Upper lobe of left lung (tissue), 6 donors: ENCODE data around the gene FMNL2. TPM values are rescaled to one million over a fixed set of nuclear protein-coding genes. Genes with fewer than 3 reads are reported as not detected.

Experiments
- ATAC-seq, 2 donors: fragments of 200-7000 bp; cut with Tn5 transposase; one replicate each; pipeline ENCODE4 v1.9.1; 2022; ENCODE audit warnings: mild to moderate bottlenecking in 2 of 2, moderate library complexity in 2 of 2; ENCODE audit not compliant: low FRiP score in 2 of 2
- DNase-seq, 2 donors: peaks; one replicate each; pipeline ENCODE4 v3.0.0-alpha.2; 2019 to 2020
- H3K27ac ChIP-seq, 4 donors: fragments of 200-600 bp; sonication (generic); one replicate each; pipeline ENCODE4 v1.5.1; 2016 to 2019
- H3K27me3 ChIP-seq, 4 donors: fragments of 200-600 bp; sonication (generic); one replicate each; pipeline ENCODE4 v1.5.1; 2017 to 2019
- H3K36me3 ChIP-seq, 4 donors: fragments of 200-600 bp; sonication (generic); one replicate each; pipeline ENCODE4 v1.5.1; 2016 to 2019
- H3K4me1 ChIP-seq, 4 donors: fragments of 200-600 bp; sonication (generic); one replicate each; pipeline ENCODE4 v1.5.1; 2018 to 2019
- H3K4me3 ChIP-seq, 4 donors: fragments of 200-600 bp; sonication (generic); one replicate each; pipeline ENCODE4 v1.5.1; 2017 to 2019; ENCODE audit warnings: mild to moderate bottlenecking in 2 of 4, moderate library complexity in 1 of 4
- H3K9me3 ChIP-seq, 4 donors: fragments of 200-600 bp; sonication (generic); one replicate each; pipeline ENCODE4 v1.5.1; 2018 to 2019
- EP300 ChIP-seq, 4 donors: sonication (generic); formaldehyde crosslinking; IDR thresholded peaks; one replicate each; pipeline ENCODE4 v1.5.1; 2017; ENCODE audit warnings: antibody characterized with exemption in 4 of 4, control low read depth in 2 of 4
- POLR2A ChIP-seq, 4 donors: fragments of 450-650 bp; IDR thresholded peaks; one replicate each; pipeline ENCODE4 v1.5.1; 2016 to 2017; ENCODE audit warnings: antibody characterized with exemption in 4 of 4, mild to moderate bottlenecking in 2 of 4
- POLR2AphosphoS5 ChIP-seq, 2 donors: sonication (generic); formaldehyde crosslinking; IDR thresholded peaks; one replicate each; pipeline ENCODE4 v1.5.1; 2017; ENCODE audit warnings: antibody characterized with exemption in 2 of 2
- whole genome bisulfite sequencing, 2 donors: methylation state at CpG; one replicate each; pipeline ENCODE4 v1.1.5; 2017 to 2018; 5-methylcytosine and 5-hydroxymethylcytosine counted together
- total RNA-seq, 6 donors: library from RNA; depleted of rRNA in 4 of 6; stranded (reverse); fragments of >200 nt in 4 of 6; gene quantifications; one replicate each; pipeline versions ENCODE4 v1.1.0 to v1.2.1, GENCODE V29; 2016 to 2021
- TF ChIP-seq, protein P1 (sequence below), 6 experiments: fragments of 450-650 bp in 4 of 6; fragments of 200-600 bp in 2 of 6; sonication (generic) in 2 of 6; IDR thresholded peaks; one replicate each; pipeline ENCODE4 v1.5.1; 2016 to 2019; ENCODE audit warnings: antibody characterized with exemption in 6 of 6
- donor health status: DM: no; HTN: no; CAD: no; lungs with moderate emphysema.
- donor health status: DM: no; HTN: yes; CAD: no; lungs with severe emphysema.

The FMNL2 gene
- total RNA-seq, 6 donors from 2014 or later, result 49.9 to 160 (median 66.9) TPM

DNA sequence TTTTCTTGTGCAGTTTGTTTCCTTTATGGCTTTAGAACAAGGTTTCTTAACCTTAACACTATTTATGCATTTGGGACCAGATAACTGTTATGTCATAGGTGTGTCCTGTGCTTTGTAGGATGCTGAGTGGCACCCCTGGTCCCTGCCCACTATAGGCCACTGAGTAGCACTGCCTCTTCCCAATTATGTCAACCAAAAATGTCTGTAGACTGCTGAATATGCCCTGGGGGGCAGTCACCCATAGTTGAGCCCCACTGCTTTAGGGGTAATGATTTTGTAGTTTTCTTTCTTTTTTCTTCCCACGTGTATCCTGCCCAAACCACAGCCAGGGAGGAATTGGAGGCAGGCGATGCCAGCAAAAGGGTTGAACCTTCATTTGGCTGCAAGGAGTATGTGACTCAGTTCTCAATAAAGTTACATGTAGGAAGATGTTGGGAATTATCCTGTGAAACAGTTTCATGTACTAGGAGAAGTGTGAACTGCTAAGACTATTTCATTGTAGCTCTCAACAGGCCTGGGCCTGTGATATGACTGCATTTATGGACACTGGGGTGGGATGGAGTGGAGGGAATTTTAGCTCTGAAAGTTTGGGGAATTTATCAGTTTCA lies 65.7 kb downstream of the FMNL2 start:
- TF ChIP-seq EP300 (IDR thresholded peaks at IDR 0.05) (no peak), POLR2AphosphoS5 (IDR thresholded peaks at IDR 0.05) (no peak), POLR2A (IDR thresholded peaks at IDR 0.05) (no peak)
- TF ChIP-seq, protein P1, sequence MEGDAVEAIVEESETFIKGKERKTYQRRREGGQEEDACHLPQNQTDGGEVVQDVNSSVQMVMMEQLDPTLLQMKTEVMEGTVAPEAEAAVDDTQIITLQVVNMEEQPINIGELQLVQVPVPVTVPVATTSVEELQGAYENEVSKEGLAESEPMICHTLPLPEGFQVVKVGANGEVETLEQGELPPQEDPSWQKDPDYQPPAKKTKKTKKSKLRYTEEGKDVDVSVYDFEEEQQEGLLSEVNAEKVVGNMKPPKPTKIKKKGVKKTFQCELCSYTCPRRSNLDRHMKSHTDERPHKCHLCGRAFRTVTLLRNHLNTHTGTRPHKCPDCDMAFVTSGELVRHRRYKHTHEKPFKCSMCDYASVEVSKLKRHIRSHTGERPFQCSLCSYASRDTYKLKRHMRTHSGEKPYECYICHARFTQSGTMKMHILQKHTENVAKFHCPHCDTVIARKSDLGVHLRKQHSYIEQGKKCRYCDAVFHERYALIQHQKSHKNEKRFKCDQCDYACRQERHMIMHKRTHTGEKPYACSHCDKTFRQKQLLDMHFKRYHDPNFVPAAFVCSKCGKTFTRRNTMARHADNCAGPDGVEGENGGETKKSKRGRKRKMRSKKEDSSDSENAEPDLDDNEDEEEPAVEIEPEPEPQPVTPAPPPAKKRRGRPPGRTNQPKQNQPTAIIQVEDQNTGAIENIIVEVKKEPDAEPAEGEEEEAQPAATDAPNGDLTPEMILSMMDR (IDR thresholded peaks at IDR 0.05), result no peak
- Histone ChIP-seq H3K9me3 (no peaks in the 10 kb centered on the region), H3K36me3 (no peaks in the 10 kb centered on the region), H3K4me3 (no peak overlapping the region), H3K27ac (no peak overlapping the region), H3K4me1 (peaks cover 35 to 37% (median 35%) of the 10 kb centered on the region in 4 donors), H3K27me3 (no peaks in the 10 kb centered on the region)
- ATAC-seq (peak in 1 of 2 donors; percentile 13), DNase-seq (no peak)
- 78 to 83% methylated on average over 2 of the region's 2 CpGs for WGBS, 2 donors

DNA sequence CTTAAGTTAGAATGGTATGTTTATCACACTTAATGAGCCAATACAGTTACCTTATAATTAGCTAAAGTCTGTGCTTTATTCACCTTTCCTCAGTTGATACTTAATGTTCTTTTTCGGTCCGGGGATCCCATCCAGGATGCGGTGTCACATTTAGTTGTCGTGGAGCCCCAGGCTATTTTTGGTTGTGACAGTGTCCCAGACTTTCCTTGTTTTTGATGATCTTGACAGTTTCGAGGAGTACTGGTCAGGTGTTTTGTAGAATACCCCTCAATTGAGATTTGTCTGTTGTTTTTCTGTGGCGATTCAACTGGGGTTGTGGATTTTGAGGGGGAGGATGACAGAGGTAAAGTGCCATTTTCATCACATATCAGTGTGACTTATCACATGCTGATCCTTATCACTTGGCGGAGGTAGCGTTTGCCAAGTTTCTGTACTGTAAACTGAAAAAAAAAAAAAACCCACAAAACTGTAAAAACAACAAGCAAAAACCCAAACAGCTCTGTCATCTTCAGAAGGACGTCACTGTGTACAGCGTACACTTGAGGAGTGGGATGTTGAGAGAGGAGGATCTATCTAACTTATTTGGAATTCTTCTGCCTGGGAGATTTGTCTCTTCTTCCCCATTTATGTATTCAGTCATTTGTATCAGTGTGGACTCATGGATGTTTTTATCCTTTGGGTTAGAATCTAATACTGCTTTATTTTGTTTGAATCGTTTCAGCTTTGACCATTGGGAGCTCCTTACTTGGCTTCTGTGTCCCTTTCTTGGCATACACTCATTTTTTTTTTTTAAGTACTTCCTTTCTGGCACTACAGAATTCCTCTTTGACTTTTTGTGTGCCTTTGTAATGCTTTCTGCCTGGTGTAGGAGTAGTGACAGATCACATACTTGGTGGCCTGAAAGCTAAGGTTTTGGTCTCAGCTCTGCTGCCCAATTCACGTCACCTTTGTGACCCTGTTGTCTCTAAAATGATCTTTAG lies 68.1 kb downstream of the FMNL2 start:
- TF ChIP-seq, protein P1 (IDR thresholded peaks at IDR 0.05), result no peak
- TF ChIP-seq POLR2AphosphoS5 (IDR thresholded peaks at IDR 0.05) (no peak), POLR2A (IDR thresholded peaks at IDR 0.05) (no peak), EP300 (IDR thresholded peaks at IDR 0.05) (no peak)
- peaks cover 53 to 55% (median 54%) of the 10 kb centered on the region in 4 donors for H3K4me1 ChIP-seq

DNA sequence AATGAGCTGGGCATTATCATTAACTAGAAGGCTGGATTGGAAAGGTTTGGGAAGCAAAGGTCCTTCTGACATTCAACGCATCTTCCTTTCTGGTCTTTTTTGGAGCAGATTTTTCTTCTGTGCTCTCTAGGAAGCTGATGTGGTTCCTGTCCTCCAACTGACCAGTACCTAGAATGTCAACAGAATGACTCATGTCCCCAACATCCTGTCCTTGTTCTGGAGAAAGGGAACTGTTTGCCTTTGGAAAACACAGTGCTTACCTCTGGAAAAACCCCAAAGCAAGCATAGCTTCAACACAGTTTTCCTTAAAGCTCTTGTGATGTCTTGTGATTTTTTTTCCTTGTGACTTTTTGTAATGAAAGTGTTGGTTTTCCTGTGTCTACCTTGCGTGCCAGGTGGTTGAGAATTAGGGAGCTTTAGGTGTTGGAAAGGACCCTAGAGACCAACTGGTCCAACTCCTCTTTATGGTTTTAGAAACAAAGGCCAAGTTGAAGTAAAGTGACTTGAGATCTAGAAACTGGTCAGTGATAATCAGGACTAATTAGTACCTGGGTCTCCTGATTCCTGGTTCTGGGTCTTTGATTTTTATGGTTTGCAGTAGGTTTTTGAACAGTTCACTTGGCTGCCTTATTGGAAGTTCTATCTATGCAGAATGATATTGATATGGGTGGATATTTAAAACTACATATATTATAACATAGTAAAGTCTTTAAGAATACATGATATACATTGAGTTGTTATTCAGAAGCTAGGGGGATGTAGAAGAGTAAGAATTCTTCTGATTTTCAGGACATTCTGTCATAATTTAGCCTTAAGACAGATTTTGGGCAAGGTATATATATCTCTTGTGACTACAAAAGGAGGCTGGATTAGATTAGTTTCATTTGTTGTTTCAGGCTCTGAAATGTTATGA lies 70.5 kb downstream of the FMNL2 start:
- H3K4me3 ChIP-seq, result no peak overlapping the region
- peak; percentile 48 to 74 for ATAC-seq
- peak in 1 of 2 donors; percentile 48 for DNase-seq

More for the DNA sequence above, 68.1 kb downstream of the FMNL2 start:
- DNase-seq (no peak), ATAC-seq (no peak)
- Histone ChIP-seq H3K9me3 (no peaks in the 10 kb centered on the region), H3K36me3 (no peaks in the 10 kb centered on the region), H3K27me3 (no peaks in the 10 kb centered on the region), H3K4me3 (no peak overlapping the region), H3K27ac (peak overlapping the region; percentile 26 to 77 (median 52))
- WGBS, 2 donors, result 39 to 47% methylated on average over 12 of the region's 12 CpGs

More for the DNA sequence above, 70.5 kb downstream of the FMNL2 start:
- Histone ChIP-seq H3K36me3 (no peaks in the 10 kb centered on the region), H3K27ac (peak overlapping the region; percentile 61 to 77 (median 72)), H3K4me1 (peaks cover 53 to 59% (median 57%) of the 10 kb centered on the region in 4 donors), H3K27me3 (no peaks in the 10 kb centered on the region), H3K9me3 (no peaks in the 10 kb centered on the region)
- TF ChIP-seq EP300 (IDR thresholded peaks at IDR 0.05) (peak in 2 of 4 donors; percentile 88 to 98), POLR2AphosphoS5 (IDR thresholded peaks at IDR 0.05) (peak; percentile 57 to 79), POLR2A (IDR thresholded peaks at IDR 0.05) (no peak)
- TF ChIP-seq, protein P1 (IDR thresholded peaks at IDR 0.05), result no peak
- WGBS, 2 donors, result 51 to 56% methylated on average over 2 of the region's 2 CpGs
